ENCODE measurements around the gene D2HGDH.

D2HGDH gene

GRCh38 chr2:241750076-241750840, 15.8 kb downstream of the D2HGDH start:
- TF ChIP-seq, protein P1, sequence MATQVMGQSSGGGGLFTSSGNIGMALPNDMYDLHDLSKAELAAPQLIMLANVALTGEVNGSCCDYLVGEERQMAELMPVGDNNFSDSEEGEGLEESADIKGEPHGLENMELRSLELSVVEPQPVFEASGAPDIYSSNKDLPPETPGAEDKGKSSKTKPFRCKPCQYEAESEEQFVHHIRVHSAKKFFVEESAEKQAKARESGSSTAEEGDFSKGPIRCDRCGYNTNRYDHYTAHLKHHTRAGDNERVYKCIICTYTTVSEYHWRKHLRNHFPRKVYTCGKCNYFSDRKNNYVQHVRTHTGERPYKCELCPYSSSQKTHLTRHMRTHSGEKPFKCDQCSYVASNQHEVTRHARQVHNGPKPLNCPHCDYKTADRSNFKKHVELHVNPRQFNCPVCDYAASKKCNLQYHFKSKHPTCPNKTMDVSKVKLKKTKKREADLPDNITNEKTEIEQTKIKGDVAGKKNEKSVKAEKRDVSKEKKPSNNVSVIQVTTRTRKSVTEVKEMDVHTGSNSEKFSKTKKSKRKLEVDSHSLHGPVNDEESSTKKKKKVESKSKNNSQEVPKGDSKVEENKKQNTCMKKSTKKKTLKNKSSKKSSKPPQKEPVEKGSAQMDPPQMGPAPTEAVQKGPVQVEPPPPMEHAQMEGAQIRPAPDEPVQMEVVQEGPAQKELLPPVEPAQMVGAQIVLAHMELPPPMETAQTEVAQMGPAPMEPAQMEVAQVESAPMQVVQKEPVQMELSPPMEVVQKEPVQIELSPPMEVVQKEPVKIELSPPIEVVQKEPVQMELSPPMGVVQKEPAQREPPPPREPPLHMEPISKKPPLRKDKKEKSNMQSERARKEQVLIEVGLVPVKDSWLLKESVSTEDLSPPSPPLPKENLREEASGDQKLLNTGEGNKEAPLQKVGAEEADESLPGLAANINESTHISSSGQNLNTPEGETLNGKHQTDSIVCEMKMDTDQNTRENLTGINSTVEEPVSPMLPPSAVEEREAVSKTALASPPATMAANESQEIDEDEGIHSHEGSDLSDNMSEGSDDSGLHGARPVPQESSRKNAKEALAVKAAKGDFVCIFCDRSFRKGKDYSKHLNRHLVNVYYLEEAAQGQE (IDR thresholded peaks at IDR 0.05; ENCODE audit: insufficient read depth in 1 of 2, low read depth in 2 of 2, low read length in 2 of 2) = no peak
- TF ChIP-seq FOXP2 (optimal IDR thresholded peaks at IDR 0.05; ENCODE audit: borderline replicate concordance, extremely low read depth, extremely low read length, insufficient read depth) = no peak
- no peak for TF ChIP-seq POLR2AphosphoS5 (IDR thresholded peaks at IDR 0.05; ENCODE audit: low read depth, low read length)
- no peak for TF ChIP-seq SIN3A (IDR thresholded peaks at IDR 0.05; ENCODE audit: borderline replicate concordance, insufficient read depth, low read length)
- no peak for TF ChIP-seq TAF1 (IDR thresholded peaks at IDR 0.05; ENCODE audit: borderline replicate concordance, insufficient read depth, low read length)

- TF ChIP-seq, protein P1 (IDR thresholded peaks at IDR 0.05; ENCODE audit: insufficient read depth in 1 of 2, low read depth in 2 of 2, low read length in 2 of 2) = no peak
- TF ChIP-seq TAF1 (IDR thresholded peaks at IDR 0.05; ENCODE audit: borderline replicate concordance, insufficient read depth, low read length) (no peak), FOXP2 (optimal IDR thresholded peaks at IDR 0.05; ENCODE audit: borderline replicate concordance, extremely low read depth, extremely low read length, insufficient read depth) (no peak), SIN3A (IDR thresholded peaks at IDR 0.05; ENCODE audit: borderline replicate concordance, insufficient read depth, low read length) (no peak), POLR2AphosphoS5 (IDR thresholded peaks at IDR 0.05; ENCODE audit: low read depth, low read length) (no peak)
Observed at GRCh38 chr2:241751152-241751551, 16.7 kb downstream of the D2HGDH start.

DNA sequence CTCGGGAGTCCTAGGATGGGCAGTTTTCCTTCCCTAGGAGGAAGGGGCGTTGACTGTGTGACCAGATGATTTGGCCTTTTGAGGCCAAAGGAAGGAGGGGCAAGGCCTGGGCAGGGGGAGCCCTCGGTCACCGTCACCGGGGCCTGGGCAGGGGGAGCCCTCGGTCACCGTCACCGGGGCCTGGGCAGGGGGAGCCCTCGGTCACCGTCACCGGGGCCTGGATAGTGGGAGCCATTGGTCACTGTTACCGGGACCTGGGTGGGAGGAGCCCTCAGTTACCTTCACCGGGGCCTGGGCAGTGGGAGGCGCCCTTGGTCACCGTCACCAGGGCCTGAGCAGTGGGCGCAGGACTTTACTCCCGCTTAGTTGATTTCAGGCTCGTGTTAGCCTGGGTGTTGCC, 17.3 kb downstream of the D2HGDH start:
- TF ChIP-seq FOXP2 (optimal IDR thresholded peaks at IDR 0.05; ENCODE audit: borderline replicate concordance, extremely low read depth, extremely low read length, insufficient read depth) = no peak
- no peak for TF ChIP-seq SIN3A (IDR thresholded peaks at IDR 0.05; ENCODE audit: borderline replicate concordance, insufficient read depth, low read length)
- TF ChIP-seq, protein P1 (IDR thresholded peaks at IDR 0.05; ENCODE audit: insufficient read depth in 1 of 2, low read depth in 2 of 2, low read length in 2 of 2) = no peak
- TF ChIP-seq POLR2AphosphoS5 (IDR thresholded peaks at IDR 0.05; ENCODE audit: low read depth, low read length) = no peak
- no peak for TF ChIP-seq TAF1 (IDR thresholded peaks at IDR 0.05; ENCODE audit: borderline replicate concordance, insufficient read depth, low read length)

DNA sequence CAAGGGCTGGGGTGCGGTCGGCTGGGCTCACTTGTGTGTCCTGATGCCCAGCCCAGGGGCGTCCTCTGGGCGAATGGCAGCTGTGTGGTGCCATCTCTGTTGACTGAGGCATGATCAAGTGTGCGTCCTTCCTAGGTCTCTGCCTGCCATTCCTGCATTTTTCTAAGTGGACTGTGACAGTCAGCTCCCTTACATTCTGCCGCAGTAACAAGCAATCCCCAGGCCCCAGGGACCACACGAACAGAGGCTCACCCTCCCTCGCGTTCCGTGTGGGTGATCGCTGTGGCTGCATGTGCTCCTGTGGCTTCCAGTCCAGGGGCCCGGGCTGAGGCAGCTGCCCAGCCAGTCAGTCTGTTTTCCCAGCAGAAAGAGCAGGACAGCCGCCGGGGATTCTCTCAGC, 17.8 kb downstream of the D2HGDH start:
- TF ChIP-seq POLR2AphosphoS5 (IDR thresholded peaks at IDR 0.05; ENCODE audit: low read depth, low read length) = no peak

DNA sequence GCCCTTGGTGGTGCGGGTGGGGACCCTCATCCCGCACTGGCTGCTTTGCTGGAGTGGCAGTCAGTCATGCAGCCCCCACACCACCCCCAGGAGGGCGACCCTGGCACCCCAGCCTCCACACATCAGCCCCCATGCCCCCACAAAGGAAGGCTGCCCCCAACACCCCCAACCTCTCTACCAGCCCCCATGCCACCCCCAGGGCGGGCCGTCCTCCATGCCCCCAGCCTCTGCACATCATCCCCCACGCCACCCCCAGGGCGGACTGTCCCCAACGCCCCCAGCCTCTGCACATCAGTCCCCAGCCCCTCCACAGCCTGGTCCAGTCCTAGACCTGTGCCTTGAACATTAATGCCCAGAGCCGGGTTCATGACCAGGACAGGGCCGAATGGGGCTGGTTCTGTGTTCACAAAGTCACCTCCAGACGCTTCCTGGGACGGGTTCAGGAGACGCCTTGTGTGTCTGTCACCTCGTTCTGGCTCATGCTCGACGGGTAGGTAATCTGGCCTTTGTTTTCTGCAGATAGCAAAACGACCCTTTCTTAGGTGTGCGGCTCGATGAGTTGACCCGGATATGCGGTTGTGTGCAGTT, 18.4 kb downstream of the D2HGDH start:
- TF ChIP-seq FOXP2 (optimal IDR thresholded peaks at IDR 0.05; ENCODE audit: borderline replicate concordance, extremely low read depth, extremely low read length, insufficient read depth) (no peak), POLR2AphosphoS5 (IDR thresholded peaks at IDR 0.05; ENCODE audit: low read depth, low read length) (no peak), SIN3A (IDR thresholded peaks at IDR 0.05; ENCODE audit: borderline replicate concordance, insufficient read depth, low read length) (no peak), TAF1 (IDR thresholded peaks at IDR 0.05; ENCODE audit: borderline replicate concordance, insufficient read depth, low read length) (no peak)
- TF ChIP-seq, protein P1 (IDR thresholded peaks at IDR 0.05; ENCODE audit: insufficient read depth in 1 of 2, low read depth in 2 of 2, low read length in 2 of 2) = no peak

All from PFSK-1 (cell line).